22Rv1 (cell line): Measurements from ENCODE around the gene WNT2.

Source experiments
- H3K27ac ChIP-seq: fragments of 450-650 bp; 2 replicates; pipeline ENCODE4 v1.5.1; 2017
- CTCF ChIP-seq: fragments of 450-650 bp; IDR thresholded peaks from 2 replicates; pipeline ENCODE4 v1.5.1; 2017; ENCODE audit warnings: mild to moderate bottlenecking
- ZFX ChIP-seq: fragments of 450-650 bp; IDR thresholded peaks from 2 replicates; pipeline ENCODE4 v1.6.1; 2017; ENCODE audit warnings: antibody characterized with exemption, borderline replicate concordance

WNT2 gene

DNA sequence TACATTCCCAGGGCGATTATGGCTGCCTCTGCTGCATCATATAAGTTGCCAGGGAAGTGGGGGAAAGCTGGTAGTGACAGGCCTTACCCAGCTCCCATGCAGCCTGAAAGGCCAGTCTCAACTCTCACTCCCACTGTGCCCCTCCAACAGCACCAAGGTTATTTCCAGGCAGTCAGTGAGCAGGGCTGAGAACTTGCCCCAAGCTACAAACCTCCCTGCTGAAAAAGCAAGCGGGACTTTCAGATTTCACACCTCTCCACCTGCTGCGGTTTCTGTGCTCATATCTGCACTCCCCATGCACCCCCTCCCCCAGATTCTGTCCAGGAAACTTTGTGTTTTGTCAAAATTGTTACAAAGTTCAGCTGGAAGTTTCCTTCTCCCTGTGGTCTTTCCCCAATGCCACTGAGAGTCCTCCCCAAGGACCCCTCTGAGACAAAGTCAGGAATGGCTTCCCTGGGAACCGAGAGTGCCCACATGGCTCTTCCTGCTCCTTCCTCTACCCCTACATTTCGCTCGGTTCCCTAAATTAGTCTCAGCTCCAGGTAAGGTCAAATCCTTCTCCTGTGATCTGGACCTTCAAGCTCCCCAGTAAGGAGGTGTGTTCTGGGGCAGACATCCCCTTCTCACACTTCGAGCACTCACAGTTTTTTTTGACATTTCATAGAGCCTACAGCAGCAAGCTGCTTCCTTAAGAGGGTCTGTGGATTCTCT lies 25.3 kb upstream of the WNT2 start:
- no peak overlapping the region for H3K27ac ChIP-seq
- no peak for TF ChIP-seq CTCF
- no peak for TF ChIP-seq ZFX

GRCh38 chr7:117347480-117347879 lies 24.6 kb upstream of the WNT2 start:
- no peak overlapping the region for H3K27ac ChIP-seq
- TF ChIP-seq CTCF, result no peak

DNA sequence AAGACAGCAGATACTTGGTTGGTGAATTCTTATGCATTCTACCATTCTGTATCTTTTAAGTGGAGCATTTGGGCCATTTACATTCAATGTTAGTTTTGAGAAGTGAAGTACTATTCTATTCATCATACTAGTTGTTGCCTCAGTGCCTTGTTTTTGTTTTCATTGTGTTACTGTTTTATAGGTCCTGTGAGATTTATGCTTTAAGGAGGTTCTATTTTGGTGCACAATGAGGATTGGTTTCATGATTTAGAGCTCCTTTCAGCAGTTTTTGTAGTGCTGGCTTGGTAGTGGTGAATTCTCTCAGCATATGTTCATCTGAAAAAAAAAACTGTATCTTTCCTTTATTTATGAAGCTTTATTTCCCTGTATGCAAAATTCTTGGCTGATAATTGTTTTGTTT lies 23.3 kb upstream of the WNT2 start:
- H3K27ac ChIP-seq, result no peak overlapping the region
- TF ChIP-seq ZFX (no peak), CTCF (no peak)

DNA sequence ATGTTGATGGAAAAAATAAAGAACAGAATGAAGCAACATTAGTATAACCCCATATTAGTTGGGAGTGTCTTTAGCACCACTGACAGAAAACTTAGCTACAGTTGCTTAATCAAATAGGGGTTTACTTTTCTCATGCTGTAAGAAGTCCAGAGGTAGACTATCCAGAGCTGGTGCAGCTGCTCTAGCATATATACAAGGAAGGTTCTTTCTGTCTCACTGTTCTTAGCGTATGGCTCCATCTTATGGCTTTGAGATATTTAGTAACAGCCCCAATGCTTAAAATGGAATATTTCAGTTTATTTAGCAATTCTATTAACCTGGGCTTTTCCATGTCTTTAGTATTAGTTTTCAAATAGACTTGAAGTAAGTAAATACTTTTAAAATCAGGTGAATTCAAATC lies 15.2 kb upstream of the WNT2 start:
- TF ChIP-seq CTCF (no peak), ZFX (no peak)
- no peak overlapping the region for H3K27ac ChIP-seq

DNA sequence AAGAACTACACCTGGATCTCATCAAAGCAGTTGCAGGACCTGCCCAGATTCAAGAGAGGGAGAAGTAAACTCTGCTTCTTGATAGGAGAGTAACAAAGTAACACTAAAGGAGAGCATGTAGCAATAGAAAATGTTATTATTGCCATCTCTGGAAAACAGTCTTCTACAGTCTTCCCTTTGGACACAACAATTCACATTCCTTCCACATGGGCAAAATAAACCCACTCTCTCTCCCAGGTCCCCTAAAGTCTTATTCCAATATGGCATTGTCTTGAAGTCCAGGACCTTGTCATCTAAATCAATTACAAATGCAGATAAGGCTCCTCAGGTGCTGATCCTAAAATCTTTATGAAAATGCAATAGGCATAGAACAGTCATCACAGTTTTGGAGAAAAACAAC lies 10.3 kb upstream of the WNT2 start:
- H3K27ac ChIP-seq, result no peak overlapping the region
- TF ChIP-seq CTCF (no peak), ZFX (no peak)

DNA sequence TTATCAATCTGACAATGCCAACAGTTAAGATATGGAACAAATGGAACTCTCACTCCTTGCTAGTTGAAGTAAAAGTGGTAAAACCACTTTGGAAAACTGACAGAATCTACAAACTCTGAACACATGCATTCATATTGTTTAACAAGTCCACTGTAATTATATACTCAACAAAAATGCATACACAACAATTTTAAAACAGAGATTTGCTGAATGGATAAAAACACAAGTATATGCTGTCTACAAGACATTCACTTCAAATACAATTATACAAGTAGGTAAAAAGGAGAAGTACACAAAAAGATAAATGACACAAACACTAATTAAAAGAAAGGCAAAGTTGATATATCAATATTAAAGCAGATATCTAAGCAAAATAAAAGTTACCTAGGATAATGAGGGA lies 9.2 kb upstream of the WNT2 start:
- no peak overlapping the region for H3K27ac ChIP-seq
- TF ChIP-seq ZFX (no peak), CTCF (no peak)

DNA sequence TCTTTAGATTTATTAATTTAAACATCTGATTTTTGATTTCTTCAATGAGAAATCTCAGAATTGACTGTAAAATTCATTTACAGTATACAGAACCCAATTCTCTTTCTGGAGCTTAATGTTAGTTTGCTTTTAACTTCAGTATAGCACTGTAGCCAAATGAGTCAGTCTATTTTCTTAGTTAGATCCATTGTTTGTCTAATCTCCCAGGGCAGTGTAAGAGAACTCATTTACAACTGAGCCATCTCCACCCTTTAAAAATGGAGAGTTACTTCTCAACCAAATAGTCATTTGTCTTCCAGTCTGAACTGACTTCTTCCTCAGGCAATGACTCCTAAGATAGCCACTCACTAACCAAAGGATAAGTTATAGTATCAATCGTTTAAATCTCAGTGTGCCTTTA lies 3.0 kb upstream of the WNT2 start:
- TF ChIP-seq ZFX, result no peak
- no peak for TF ChIP-seq CTCF
- H3K27ac ChIP-seq, result no peak overlapping the region
